Stimulated activated naive CD4-positive, alpha-beta T cell treated with Interleukin-2 at 50 U/mL for 16 hours (primary cell): Measurements from ENCODE around the gene TWF2.
"Not testable (repeated sequence)": the region's sequence is repeated elsewhere in the genome, so short reads cannot be mapped to it uniquely, and the experiment has no call there.

ENCODE experiments used
- DNase-seq: peaks from one replicate; lab custom pipeline; 2025; lab: John Stamatoyannopoulos, UW

The TWF2 gene

DNA sequence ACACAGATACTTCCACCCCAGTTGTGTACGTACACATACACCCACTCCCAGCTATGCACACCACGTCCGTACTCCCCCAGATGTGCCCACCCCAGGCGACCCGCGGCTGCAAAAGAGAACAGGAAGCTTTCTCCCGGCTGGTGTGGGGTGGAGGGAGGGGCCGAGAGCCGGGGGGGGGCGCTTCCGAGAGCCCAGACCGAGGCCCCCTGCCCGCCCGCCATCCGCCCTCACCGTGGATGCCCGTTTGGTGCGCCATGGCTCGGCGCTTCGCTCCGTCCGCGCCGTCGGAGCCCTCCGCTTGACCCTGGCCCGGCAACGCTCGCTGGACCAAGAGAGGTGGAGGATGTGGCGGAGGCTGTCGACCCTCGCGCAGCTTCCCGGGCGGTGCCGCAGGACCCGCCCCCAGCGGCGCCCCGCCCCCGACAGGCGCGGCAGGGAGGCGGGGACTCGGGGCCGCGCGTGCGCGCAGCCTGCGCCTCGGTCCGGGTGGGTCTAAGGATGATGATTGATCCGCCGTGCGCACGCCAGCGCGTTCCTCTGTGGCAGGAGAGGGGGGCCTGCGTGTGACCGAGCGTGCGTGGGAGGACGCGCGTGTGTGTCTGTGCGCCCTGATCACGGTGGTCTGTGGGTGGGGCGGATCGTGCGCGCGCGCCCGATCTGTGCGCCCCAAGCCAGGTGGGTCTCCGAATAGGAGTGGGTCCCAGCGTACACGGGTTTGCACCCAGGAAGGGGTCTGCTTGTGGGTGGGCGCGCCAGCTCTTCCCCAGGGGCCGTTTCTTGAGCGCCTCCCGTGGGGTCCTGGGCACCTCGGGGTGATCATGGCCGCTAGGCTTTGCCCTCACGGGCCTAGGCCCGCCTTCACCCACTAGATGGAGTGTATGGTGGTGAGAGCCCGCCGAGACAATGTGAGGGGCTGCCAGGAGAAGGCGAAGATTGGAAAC is at the start of gene TWF2:
Gene TWF2, minus strand, starts transcription at position 398 of the 941 bp plus-strand sequence. Its CDS starts 142 bp downstream, at position 256.
- peak; percentile 89 for DNase-seq

DNA sequence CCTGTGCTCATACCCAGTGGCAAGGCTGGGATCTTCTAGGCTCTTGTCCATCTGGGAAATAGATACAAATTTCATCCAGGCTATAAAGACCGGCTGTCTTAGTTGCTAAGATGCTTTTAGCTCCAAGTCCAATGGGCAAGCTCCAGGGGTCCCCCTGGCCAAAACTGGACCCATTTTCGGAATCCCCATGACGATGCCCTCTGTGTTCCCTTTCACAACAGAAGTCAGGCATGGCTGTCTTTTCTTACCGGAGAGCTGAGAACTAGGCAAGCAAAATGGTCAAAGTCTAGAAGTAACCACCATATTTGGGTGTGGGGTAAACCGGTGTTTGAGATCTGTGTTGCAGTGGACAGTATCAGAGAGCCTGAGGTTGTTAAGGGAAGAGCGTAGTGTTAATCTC is 49.7 kb upstream of the TWF2 start:
- DNase-seq, result no peak

DNA sequence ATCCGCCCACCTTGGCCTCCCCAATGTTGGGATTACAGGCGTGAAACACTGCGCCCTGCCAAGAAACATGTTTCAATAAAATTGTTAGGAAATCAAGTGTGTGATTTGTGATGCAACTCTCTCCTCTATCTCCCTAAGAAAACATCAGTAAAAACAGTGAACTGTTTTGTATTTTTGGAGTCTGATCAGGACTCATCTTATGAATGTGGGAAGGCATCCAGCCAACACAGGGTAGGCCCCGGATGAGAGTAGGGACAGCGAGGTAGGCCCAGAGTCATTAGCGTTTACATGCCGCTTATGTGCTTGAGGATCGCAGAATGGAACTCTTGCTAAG is 47.8 kb upstream of the TWF2 start:
- DNase-seq, result no peak

DNA sequence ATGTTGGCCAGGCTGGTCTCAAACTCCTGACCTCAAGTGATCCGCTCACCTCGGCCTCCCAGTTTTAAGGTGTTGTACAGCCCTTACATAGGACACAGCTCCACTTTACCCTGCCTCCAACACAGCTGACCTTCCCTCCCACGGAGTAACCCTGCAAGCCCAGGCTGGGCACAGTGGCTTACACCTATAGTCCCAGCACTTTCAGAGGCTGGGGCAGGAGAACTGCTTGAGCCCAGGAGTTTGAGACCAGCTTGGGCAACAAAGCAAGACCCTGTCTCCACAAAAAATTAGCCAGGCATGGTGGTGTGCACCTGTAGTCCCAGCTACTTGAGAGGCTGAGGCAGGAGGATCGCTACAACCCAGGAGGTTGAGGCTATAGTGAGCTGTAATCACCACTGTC is 45.1 kb upstream of the TWF2 start:
- not testable (repeated sequence) for DNase-seq

DNA sequence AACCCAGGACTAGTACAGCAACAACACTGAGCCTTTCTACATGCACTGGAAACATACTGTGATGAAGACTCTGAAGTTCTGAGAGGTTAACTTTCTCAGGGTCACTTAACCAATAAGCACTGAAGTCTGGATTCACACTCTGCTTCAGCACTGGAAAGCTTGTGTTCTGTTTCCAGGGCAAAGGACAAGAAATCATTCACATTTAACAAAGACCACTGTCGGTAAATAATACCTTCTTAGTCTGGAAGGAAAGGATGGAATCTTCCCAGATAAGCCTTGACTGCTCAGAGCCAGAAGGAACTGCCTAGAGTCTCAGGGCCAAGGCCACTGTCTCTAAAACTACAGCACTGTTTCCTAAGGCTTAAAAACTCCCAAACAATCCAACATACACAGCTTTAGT is 44.3 kb upstream of the TWF2 start:
- DNase-seq, result no peak

DNA sequence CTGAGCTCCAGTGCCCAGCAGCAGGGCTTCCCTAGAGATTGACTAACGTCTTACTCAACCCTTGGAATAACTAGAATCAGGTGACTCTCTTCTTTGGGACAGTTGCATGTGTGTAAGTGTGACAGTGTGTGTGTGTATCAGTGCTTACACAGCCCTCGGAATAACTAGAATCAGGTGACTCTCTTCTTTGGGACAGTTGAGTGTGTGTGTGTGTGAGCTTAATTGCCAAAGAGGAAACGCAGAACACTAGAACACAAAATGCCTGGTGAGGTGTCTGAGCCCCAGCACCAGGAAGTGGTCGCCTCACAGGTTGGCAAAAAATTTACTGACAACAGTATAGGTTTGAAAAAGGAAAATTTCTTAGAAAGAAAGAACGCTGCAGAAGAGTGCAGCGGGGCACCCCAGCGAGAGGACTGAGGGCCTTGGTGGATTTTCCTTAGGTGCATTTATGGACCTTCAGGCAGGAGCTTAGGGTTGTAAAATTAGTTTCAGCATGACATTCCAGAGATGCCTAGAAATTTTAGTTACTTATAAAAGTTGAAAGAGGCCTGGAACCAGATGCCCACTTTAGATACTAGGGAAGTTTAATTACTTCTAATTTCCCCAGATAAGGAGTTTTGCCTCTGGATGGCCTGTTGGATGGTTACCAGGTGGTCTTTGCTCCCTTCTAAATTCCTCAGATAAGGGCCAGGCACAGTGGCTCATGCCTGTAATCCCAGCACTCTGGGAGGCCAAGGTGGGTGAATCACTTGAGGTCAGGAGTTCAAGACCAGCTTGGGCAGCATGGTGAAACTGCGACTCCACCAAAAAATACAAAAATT is 43.2 kb upstream of the TWF2 start:
- no peak for DNase-seq

DNA sequence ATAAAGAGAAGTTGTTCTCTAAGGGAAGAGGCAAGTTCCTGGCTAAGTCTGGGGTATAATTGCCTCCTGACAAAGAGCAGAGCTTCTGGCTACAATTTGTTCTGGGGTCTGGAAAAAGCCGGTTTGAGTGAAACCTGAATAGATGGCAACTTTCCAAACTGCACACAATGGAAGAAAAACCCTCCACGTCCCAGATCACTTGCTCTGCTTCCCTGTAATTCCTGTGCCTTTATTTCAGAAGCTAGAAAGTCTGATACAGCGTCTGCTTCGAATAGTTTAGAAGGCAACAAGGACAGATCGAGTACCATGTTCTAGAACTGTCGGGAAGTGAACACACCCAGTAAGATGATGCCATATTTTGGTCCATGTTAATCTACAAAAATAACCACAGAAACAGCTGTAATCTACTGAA is 41.1 kb upstream of the TWF2 start:
- no peak for DNase-seq

DNA sequence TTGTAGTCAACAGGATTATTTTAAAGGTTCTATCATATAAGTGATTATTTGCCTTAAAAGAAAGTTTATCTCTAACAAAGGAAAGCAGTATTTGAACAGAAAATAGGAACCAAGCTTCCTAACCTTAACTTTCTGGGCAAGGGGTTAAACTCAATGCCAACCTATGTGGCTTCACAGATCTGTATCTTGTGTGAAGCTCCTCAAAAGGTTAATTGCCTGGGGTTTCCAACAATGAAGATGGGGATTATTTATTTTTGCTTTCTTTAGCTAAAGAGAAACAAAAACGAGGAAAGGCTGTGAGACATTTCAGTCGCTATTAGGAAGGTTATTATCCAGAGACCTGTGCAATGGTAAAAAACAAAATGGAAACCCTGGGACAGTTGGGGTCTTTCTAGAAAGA is 40.6 kb upstream of the TWF2 start:
- no peak for DNase-seq

DNA sequence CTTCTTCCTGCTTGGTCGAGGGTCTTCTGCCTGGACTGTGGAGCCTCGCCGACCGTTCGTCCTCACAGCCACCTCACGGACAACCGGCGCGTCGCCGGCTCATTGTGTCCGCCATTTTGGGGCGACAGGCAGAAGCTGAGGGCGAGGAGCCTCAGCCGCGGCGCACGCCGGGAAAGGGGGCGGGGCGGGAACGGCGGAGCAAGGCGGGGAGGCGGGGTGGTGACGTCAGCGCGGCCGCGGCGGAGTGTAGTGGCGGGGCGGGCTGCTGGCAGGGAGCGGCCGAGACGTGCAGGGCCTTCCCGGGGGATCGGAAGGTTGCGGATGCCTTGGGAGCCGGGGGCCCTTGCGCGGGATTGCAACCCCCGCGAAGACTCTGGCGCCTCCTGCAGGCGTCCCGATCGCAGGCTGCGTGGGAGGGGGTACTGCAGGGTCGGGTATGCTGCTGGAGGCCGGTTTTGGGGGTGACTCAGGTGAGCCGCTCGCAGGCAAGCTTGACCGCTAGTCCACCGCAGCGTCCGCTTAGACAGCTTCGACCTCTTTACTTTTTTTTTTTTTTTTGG is 39.6 kb upstream of the TWF2 start, which contains the start of gene WDR82:
Gene WDR82, minus strand, starts transcription at position 140 of the 560 bp plus-strand sequence. CDS start 288 bp downstream, outside the sequence.
- peak; percentile 96 for DNase-seq

DNA sequence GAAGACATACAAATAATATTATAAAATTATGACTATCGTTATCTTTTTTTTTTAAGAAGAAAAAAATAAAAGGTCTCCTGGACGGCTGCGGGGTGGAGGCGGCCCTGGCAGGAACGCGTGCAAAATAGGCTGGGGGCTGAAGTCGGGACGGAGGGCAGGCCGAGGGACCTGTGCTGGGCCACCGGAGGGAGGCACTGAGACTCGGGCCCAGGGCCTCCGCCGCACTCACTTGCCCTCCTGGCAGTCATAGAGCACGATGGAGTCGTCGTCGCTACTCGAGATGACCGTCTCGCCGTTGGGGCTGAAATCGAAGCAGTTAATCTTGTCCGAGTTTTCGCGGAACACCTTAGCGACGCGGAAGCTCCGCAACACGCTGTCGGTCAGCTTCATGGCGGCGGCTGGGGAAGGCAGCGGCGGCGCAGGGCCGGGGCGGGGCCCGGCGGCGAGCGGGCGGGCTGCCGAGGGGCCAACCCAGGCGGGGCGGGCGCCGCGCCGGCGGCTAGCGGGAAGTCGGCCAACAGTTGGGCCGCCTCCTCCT is 39.1 kb upstream of the TWF2 start:
- DNase-seq, result peak; percentile 76

DNA sequence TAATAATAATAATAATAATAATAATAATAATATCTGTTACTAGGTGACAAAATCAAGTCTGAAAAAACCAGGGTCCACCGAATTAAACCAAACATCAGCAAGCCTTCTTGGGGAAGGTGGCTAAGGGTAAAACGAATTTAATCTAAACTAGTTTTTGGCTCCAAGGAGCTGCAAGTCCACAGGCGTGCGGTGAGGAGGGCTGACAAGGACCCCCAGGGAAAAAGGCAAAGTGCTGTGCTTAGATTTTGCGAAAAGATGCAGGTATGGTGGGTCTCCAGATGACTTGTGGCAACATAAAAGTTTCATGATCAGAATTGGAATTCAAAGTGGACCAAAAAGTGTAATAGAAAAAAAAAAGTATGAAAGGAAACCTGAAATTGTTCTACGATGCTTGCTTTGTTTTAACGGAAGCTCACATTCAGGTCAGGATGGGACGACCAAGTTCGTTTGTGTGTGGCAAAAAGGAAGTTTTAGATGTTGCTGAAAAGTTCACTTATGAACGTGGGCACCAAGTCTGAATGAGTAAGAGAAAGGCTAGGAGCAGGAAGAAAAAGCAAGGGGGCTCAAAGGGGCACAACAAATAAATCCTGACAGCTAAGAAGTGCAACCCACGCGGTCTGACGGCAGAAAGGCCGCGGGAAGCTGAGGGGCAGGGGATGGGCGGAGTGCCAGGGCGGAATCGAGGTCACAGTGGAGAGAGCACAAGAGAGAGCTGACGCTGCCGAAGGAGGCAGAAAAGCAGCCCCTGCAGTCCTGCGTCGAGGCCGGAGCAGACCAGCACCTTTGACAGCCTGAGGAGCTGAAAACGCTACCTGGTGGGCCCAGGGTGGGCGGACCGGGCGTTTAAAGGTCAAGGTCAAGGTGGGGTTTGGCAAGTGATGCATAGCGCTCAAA is 38.4 kb upstream of the TWF2 start:
- peak; percentile 79 for DNase-seq

DNA sequence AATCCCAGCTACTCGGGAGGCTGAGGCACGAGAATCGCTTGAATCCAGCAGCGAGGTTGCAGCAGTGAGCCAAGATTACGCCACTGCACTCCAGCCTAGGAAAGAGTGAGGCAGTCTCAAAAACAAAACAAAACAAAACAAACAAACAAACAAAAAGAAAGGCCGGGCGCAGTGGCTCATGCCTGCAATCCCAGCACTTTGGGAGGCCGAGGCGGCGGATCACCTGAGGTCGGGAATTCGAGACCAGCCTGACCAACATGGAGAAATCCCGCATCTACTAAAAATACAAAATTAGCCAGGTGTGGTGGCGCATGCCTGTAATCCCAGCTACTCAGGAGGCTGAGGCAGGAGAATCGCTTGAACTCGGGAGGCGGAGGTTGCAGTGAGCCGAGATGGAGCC is 35.8 kb upstream of the TWF2 start:
- DNase-seq, result not testable (repeated sequence)

DNA sequence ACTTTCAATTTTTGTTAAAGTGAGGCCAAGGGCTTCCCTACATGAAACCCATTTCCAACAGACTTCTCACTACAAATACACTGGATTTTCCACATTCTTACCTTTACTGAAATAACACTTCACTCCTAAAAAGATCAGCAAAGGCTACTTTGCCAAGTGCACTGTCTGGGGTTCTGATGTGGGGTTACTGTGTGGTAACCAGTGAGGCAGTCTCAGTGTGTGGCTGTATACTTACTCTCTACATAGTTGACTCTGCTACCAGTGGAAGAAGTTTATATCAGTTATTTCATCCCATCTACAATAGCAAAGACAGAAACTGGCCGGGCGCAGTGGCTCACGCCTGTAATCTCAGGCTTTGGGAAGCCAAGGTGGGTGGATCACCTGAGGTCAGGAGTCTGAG is 33.9 kb upstream of the TWF2 start:
- DNase-seq, result no peak

DNA sequence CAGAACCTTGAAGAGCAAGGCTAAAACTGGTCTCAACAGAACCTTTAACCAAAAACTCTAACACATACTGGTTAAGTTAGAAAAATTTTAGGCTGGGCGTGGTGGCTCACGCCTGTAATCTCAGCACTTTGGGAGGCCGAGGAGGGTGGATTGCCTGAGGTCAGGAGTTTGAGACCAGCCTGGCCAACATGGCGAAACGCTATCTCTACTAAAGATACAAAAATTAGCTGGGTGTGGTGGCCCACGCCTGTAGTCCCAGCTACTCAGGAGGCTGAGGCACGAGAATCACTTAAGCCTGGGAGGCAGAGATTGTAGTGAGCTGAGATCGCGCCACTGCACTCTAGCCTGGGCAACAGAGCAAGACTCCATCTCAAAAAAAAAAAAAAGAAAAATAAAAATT is 33.2 kb upstream of the TWF2 start:
- not testable (repeated sequence) for DNase-seq

DNA sequence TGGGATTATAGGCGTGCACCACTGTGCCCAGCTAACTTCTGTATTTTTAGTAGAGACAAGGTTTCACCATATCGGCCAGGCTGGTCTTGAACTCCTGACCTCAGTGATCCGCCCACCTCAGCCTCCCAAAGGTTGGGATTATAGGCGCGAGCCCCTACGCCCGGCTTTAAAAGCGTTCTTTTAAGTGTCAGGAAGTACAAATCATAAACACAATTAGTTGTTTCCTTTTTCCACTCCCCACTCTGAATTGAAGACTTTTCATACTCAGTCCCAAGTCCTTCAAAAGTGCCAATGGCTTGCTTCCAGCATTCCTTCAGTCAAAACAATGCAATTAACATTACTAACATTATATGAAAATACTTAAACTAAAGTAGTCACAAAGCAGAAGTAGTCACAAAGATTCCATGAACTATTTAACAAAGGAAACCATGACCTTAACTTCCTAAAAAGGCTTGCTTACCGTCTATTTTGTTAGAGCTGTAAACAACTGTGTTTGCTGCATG is 31.3 kb upstream of the TWF2 start:
- no peak for DNase-seq

DNA sequence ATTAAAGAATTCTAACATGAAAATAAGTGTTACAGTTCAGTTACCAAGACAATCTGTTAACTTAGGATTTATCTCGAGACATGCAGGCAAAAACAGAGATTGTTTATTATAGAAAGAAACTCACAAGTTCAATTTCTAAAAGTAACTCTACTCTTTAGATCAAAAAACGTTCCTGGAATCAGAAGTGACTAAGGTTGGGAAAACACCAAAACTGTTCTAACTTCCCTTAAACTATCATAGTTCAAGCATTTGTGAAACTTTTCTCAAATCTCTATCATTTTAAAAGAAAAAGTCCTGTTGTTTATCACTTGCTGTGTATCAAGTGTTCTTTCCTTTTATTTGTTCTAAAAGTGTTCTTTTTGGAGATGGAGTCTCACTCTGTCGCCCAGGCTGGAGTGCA is 30.8 kb upstream of the TWF2 start:
- DNase-seq, result no peak

DNA sequence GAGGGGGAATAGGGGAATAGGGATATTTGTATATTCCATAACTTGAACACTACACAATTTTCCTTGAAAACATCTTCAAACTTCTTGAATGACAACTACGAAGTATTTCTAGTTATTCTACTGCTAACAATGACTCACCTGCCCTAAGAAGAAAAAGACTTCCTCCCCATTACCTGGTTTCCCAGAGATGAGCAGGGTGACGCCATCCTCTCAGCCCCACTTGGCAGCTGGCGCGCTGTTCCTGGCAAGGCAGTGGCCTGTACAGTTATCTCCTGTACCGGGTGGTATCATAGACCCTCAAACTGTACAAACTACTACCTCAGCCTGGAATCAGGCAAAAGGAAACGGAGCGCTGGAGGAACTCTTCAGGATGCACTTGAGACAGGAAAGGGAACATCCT is 29.1 kb upstream of the TWF2 start:
- DNase-seq, result peak; percentile 38

DNA sequence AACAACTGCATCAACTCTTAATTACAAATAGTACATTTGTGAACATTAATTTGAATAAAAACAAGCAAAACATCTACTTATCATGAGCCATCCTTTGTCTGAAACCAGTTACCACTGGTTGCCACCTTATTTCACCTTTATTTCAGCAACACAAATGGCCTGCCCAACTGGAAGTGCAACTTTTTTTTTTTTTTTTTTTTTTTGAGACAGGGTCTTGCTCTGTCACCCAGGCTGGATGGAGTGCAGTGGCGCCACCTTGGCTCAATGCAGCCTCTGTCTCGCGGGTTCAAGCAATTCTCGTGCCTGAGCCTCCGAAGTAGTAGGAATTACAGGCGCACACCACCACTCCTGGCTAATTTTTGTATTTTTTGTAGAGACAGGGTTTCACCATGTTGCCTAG is 26.4 kb upstream of the TWF2 start:
- no peak for DNase-seq

DNA sequence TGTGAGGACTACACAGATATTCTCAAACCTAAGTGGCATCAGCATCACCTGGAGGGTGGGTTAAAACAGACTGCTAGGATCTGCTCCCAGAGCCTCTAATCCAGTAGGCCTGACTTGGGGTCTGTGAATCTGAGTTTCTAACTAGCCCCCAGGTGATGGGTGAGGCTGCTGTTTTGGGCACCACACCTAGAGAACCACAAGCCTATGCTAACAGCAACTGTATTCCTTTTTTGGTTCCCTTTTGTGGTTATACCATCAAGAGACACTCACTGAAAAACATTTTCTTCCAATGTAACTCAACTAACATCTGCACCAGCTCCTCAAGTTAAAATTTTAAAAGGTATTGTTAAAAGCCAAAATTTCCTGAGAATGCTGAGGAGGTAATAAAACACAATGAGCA is 23.5 kb upstream of the TWF2 start:
- DNase-seq, result no peak

DNA sequence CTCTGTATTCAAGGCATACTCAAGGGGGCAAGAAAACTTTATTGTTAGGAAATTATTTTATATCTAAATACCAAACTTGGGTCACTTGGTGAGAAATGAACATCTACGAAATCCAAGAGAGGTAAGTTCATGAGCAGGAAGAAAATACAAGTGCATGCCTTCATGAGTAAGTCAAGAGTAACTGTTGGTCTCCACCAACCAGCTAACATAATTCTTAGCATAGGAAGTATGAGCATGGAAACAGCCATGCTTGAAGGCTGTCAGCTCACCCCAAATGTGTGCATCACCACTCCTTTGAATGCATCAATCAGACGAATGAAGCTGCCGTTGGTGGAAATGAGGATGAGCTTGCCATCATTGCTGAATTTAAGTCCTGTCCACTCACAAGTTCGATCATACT is 20.5 kb upstream of the TWF2 start:
- no peak for DNase-seq

DNA sequence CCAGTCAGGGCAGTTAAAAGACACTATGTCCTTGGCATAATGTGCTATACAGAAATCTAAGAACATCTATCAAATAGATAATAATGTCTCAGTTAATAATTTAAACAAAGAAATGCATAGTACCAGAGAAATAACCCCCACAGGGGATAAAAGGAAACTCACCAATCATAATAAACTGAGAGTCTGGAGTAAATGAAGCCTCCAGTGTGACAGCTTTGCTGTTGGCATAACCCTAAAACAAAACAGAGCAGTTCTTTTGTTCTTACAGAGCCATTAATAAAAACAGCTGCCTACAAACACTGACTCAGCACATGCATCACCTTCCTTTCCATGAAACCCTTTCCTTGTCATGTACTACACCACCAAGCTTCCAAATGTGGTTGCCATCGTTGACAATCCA is 20.1 kb upstream of the TWF2 start:
- no peak for DNase-seq
